Nephron progenitor cell (in vitro differentiated cells): ENCODE data around the gene FBXO21.
A peak's percentile ranks its signal among the peaks of the same experiment; 100 is the strongest.
"Not testable (repeated sequence)": the region's sequence is repeated elsewhere in the genome, so short reads cannot be mapped to it uniquely, and the experiment has no call there.

Experiments used
- DNase-seq: peaks from one replicate; pipeline ENCODE4 v3.0.0; 2021
- H3K27ac Mint-ChIP-seq: 2 replicates; pipeline ENCODE4 v1.8.0; 2021; ENCODE audit warnings: mild to moderate bottlenecking, moderate library complexity, mixed read lengths
- H3K27me3 Mint-ChIP-seq: 2 replicates; pipeline ENCODE4 v1.8.0; 2021; ENCODE audit warnings: mild to moderate bottlenecking, low read depth, mixed read lengths; ENCODE audit not compliant: poor library complexity
- H3K36me3 Mint-ChIP-seq: 2 replicates; pipeline ENCODE4 v1.8.0; 2021; ENCODE audit warnings: low read depth, mixed read lengths
- H3K4me1 Mint-ChIP-seq: 2 replicates; pipeline ENCODE4 v1.8.0; 2021; ENCODE audit warnings: mixed read lengths
- H3K4me3 Mint-ChIP-seq: 2 replicates; pipeline ENCODE4 v1.8.0; 2021; ENCODE audit warnings: mild to moderate bottlenecking, moderate library complexity, mixed read lengths
- H3K9me3 Mint-ChIP-seq: 2 replicates; pipeline ENCODE4 v1.8.0; 2021; ENCODE audit warnings: mild to moderate bottlenecking, moderate library complexity, mixed read lengths
- TF ChIP-seq, protein P1 (sequence below): fragments of 200-600 bp; sonication (generic); IDR thresholded peaks from 2 replicates; pipeline ENCODE4 v1.5.0; 2021; ENCODE audit warnings: antibody characterized with exemption

FBXO21 gene

DNA sequence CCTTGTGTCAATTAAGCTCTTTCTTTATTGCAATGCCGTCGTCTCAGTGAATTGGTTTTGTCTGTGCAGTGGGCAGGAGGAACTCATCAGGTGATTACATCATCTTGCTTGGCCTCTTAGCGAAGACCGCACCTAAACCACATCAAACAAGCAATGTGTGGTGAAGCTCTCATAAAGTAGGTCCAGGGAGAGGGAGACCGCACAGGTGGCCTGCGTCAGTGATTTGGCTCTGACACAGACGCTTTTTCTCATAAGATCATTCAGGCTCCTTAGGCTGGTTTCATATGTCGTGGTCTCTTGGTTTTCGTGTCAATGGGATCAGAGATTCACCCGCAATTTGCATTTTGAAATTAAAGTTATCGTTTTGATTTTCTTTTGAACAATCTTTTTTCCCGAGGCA lies 84.4 kb downstream of the FBXO21 start:
- Mint-ChIP-seq H3K27ac (no peak overlapping the region), H3K9me3 (no peaks in the 10 kb centered on the region)
- TF ChIP-seq, protein P1, sequence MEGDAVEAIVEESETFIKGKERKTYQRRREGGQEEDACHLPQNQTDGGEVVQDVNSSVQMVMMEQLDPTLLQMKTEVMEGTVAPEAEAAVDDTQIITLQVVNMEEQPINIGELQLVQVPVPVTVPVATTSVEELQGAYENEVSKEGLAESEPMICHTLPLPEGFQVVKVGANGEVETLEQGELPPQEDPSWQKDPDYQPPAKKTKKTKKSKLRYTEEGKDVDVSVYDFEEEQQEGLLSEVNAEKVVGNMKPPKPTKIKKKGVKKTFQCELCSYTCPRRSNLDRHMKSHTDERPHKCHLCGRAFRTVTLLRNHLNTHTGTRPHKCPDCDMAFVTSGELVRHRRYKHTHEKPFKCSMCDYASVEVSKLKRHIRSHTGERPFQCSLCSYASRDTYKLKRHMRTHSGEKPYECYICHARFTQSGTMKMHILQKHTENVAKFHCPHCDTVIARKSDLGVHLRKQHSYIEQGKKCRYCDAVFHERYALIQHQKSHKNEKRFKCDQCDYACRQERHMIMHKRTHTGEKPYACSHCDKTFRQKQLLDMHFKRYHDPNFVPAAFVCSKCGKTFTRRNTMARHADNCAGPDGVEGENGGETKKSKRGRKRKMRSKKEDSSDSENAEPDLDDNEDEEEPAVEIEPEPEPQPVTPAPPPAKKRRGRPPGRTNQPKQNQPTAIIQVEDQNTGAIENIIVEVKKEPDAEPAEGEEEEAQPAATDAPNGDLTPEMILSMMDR = no peak

DNA sequence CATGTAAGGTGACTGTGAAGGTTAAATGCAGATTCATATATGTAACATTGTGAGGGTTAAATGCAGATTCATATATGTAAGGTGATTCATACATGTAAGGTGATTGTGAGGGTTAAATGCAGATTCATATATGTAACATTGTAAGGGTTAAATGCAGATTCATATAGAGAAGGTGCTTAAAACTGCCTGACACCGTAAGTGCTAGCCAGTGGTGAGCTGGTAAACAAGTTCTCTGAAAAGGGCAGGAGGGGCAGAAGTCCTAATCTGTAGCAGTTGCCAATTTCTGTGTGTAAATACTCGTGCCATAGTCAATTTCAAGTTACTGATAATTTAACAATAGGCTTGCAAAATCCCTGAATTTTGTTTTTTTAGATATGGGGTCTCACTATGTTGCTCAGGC lies 86.3 kb downstream of the FBXO21 start:
- Mint-ChIP-seq H3K4me1 (peaks cover 13% of the 10 kb centered on the region), H3K27me3 (peaks cover 42% of the 10 kb centered on the region)
- not testable (repeated sequence) for H3K9me3 Mint-ChIP-seq, DNase-seq, H3K4me3 Mint-ChIP-seq, H3K36me3 Mint-ChIP-seq, H3K27ac Mint-ChIP-seq

More for the DNA sequence above, 84.4 kb downstream of the FBXO21 start:
- Mint-ChIP-seq H3K27me3 (peaks cover 29% of the 10 kb centered on the region), H3K36me3 (no peaks in the 10 kb centered on the region), H3K4me1 (peaks cover 8% of the 10 kb centered on the region), H3K4me3 (no peak overlapping the region)
- DNase-seq = no peak

DNA sequence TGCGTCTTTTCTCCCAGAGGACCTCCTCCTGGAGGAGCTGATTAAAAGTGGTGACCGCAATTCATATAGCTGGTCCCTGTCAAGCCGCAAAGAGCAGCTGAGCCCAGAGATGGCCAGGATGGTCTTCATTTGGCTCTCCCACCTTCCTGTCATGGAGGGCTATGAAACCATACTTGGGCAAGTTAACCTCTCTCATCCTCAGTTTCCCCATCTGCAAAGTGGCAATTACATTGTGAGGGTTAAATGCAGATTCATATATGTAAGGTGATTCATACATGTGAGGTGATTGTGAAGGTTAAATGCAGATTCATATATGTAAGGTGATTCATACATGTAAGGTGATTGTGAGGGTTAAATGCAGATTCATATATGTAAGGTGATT lies 87.5 kb downstream of the FBXO21 start:
- TF ChIP-seq, protein P1 = no peak
- H3K4me1 Mint-ChIP-seq = peaks cover 16% of the 10 kb centered on the region
- no peaks in the 10 kb centered on the region for H3K36me3 Mint-ChIP-seq
- no peaks in the 10 kb centered on the region for H3K9me3 Mint-ChIP-seq
- DNase-seq = no peak
- H3K27ac Mint-ChIP-seq = no peak overlapping the region
- peaks cover 52% of the 10 kb centered on the region for H3K27me3 Mint-ChIP-seq
- no peak overlapping the region for H3K4me3 Mint-ChIP-seq

DNA sequence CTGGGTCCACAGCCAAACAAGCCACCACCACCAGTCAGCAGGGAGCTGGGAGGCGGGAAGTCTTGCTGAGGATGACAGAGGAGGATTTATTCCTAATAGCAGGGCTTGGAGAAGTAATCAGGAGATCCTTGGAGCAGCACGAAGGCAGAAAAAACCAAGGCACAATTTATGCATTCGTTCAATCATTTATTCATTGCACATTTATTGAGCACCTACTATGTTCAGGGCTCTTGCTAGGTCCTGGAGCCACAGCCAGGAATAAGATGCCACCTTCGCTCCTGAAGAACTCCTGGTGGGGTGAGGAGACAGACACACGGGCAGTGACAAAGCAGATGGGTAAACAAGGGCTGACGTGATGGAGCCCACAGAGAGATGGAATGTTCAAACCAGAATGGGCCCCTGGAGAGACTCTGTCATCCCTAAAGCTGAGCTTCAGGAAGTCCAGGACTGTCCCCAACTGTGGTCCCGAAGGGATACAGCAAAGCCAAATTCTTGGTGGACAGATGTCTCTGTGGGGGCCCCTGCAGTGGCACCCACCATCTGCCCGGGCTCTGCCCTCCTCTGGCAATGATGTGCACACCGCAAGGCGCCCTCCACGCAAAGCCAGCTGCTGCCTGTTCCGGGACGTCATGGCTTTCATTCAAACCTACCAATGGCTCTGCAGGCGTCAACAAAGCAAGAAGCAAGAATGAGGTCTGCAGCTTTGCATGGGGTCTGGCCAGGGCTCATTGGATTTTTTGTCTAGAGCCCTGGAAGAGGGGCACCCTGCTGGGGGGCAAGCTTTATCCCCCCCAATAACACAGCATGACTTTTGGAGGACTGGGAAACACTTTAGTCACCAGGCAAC lies 88.1 kb downstream of the FBXO21 start:
- Mint-ChIP-seq H3K36me3 (no peaks in the 10 kb centered on the region), H3K27me3 (peaks cover 53% of the 10 kb centered on the region), H3K4me1 (peaks cover 19% of the 10 kb centered on the region), H3K4me3 (no peak overlapping the region), H3K9me3 (no peaks in the 10 kb centered on the region), H3K27ac (no peak overlapping the region)
- no peak for DNase-seq
- TF ChIP-seq, protein P1 = no peak

DNA sequence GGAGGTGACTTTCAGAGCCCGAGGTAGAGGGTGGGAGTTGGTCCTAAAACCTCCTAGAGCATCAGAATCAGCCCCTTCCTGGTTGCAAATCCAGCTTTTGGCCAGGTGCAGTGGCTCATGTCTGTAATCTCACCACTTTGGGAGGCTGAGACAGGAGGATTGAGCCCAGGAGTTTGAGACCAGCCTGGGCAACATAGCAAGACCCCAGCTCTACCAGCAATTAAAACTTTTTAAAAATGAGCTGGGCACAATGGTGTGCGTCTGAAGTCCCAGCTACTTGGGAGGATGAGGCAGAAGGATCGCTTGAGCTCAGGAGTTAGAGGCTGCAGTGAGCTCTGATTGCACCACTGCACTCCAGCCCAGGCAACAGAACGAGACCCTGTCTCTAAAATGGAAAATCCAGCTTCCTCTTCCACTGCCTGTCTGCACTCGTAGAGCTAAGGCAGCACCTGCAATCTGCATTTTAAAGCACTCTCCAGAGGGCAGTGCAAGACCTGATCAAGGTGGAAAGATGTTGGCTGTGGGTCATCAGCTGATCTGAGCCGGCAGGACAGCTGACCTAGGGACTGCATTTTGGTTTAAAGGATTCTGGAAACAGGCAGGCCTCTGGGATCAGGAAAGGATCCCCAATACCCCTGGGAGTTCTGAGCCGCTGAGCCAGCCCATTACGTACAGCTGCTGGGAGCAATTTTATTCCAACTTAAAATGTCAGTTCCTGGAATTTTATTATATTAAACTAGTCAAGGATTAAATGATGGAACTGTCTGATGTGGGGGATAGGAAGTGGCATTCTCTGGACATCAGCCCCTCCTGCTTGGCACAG lies 89.2 kb downstream of the FBXO21 start:
- Mint-ChIP-seq H3K27me3 (peaks cover 62% of the 10 kb centered on the region), H3K4me1 (peaks cover 23% of the 10 kb centered on the region), H3K4me3 (no peak overlapping the region), H3K9me3 (no peaks in the 10 kb centered on the region), H3K36me3 (no peaks in the 10 kb centered on the region), H3K27ac (no peak overlapping the region)
- DNase-seq = no peak
- TF ChIP-seq, protein P1 = no peak

DNA sequence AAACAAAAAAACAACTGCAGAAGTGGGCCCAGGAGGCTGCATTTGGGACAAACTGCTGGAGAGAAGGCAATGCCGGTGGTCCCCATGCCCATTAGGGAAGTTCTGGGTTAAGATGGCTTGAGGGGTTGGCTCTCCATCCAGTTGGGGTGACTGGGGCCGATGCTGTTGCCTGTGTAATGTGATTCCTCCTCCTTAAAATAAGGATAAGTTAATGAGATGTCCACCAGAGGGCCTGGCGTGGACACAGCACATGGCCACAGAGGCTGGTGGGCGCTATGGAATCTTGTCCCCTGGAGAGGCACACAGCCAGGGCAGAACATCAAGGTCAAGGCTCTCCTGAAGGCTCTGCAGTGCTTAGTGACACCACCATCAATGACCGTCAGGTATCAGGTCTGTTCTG lies 90.0 kb downstream of the FBXO21 start:
- H3K4me3 Mint-ChIP-seq = peak overlapping the region; percentile 26

More for the DNA sequence above, 90.0 kb downstream of the FBXO21 start:
- DNase-seq = peak; percentile 32
- Mint-ChIP-seq H3K36me3 (no peaks in the 10 kb centered on the region), H3K4me1 (peaks cover 23% of the 10 kb centered on the region), H3K9me3 (no peaks in the 10 kb centered on the region), H3K27me3 (peaks cover 65% of the 10 kb centered on the region), H3K27ac (no peak overlapping the region)
- TF ChIP-seq, protein P1 = peak; percentile 34
